ENCODE results near the gene MED12. TPM values are rescaled to one million over a fixed set of nuclear protein-coding genes. Genes with fewer than 3 reads are reported as not detected.
A peak's percentile ranks its signal among the peaks of the same experiment; 100 is the strongest.

MED12 gene
- total RNA-seq, 1 experiment from 2014 or later, result 51.6 TPM

- no peak overlapping the region for H3K27ac ChIP-seq (ENCODE audit: low read depth, low read length, poor library complexity, severe bottlenecking)
- POLR2A ChIA-PET (ENCODE audit: low non-redundant PET), result no interaction called here
- CTCF ChIA-PET, result no interaction called here
- H3K4me1 ChIP-seq (ENCODE audit: insufficient read depth, low read length, poor library complexity, severe bottlenecking), result no peaks in the 10 kb centered on the region
- H3K4me3 ChIP-seq (ENCODE audit: low read depth, low read length, poor library complexity, severe bottlenecking), result peak overlapping the region; percentile 51
- no peaks in the 10 kb centered on the region for H3K9me3 ChIP-seq (ENCODE audit: low read depth, low read length, poor library complexity, severe bottlenecking)
- no peaks in the 10 kb centered on the region for H3K36me3 ChIP-seq (ENCODE audit: insufficient read depth, low read length, poor library complexity, severe bottlenecking)
- intact Hi-C loops (cut with micrococcal nuclease; ENCODE audit: unreplicated experiment), result loop anchor here (2.0 to 5.0 kb wide), 2 partner anchors 51 to 81 kb away; no protein-coding TSS in a partner anchor
- DNase-seq (ENCODE audit: low spot score), result no peak
- TF ChIP-seq CTCF (conservative IDR thresholded peaks at IDR 0.05; ENCODE audit: low read depth, low read length) (no peak), EZH2 (IDR thresholded peaks at IDR 0.05; ENCODE audit: borderline replicate concordance, low read depth, low read length, poor library complexity, severe bottlenecking) (no peak)
- no peaks in the 10 kb centered on the region for H3K27me3 ChIP-seq (replicated peaks; ENCODE audit: insufficient read depth, low read depth, low read length, poor library complexity)
- BruUV-seq (replicated peaks), result no TSS peak
These were observed 22.2 kb upstream of the MED12 start for GRCh38 chrX:71095981-71096759.

GRCh38 chrX:71096760-71097032 is 21.7 kb upstream of the MED12 start:
- intact Hi-C loops (cut with micrococcal nuclease; ENCODE audit: unreplicated experiment), result loop anchor here (2.0 to 5.0 kb wide), 2 partner anchors 50 to 81 kb away; no protein-coding TSS in a partner anchor
- no peaks in the 10 kb centered on the region for H3K4me1 ChIP-seq (ENCODE audit: insufficient read depth, low read length, poor library complexity, severe bottlenecking)
- no peak for DNase-seq (ENCODE audit: low spot score)
- no TSS peak for BruUV-seq (replicated peaks)
- POLR2A ChIA-PET (ENCODE audit: low non-redundant PET), result no interaction called here
- no peak overlapping the region for H3K27ac ChIP-seq (ENCODE audit: low read depth, low read length, poor library complexity, severe bottlenecking)
- H3K4me3 ChIP-seq (ENCODE audit: low read depth, low read length, poor library complexity, severe bottlenecking), result peak overlapping the region; percentile 51
- CTCF ChIA-PET, result no interaction called here
- H3K9me3 ChIP-seq (ENCODE audit: low read depth, low read length, poor library complexity, severe bottlenecking), result no peaks in the 10 kb centered on the region
- H3K27me3 ChIP-seq (replicated peaks; ENCODE audit: insufficient read depth, low read depth, low read length, poor library complexity), result no peaks in the 10 kb centered on the region
- H3K36me3 ChIP-seq (ENCODE audit: insufficient read depth, low read length, poor library complexity, severe bottlenecking), result no peaks in the 10 kb centered on the region
- TF ChIP-seq CTCF (conservative IDR thresholded peaks at IDR 0.05; ENCODE audit: low read depth, low read length) (no peak), EZH2 (IDR thresholded peaks at IDR 0.05; ENCODE audit: borderline replicate concordance, low read depth, low read length, poor library complexity, severe bottlenecking) (no peak)

GRCh38 chrX:71098302-71098701 is 20.1 kb upstream of the MED12 start:
- no TSS peak for BruUV-seq (replicated peaks)
- POLR2A ChIA-PET (ENCODE audit: low non-redundant PET), result no interaction called here
- Histone ChIP-seq H3K27me3 (replicated peaks; ENCODE audit: insufficient read depth, low read depth, low read length, poor library complexity) (no peaks in the 10 kb centered on the region), H3K4me3 (ENCODE audit: low read depth, low read length, poor library complexity, severe bottlenecking) (no peak overlapping the region), H3K4me1 (ENCODE audit: insufficient read depth, low read length, poor library complexity, severe bottlenecking) (peaks cover 3% of the 10 kb centered on the region), H3K9me3 (ENCODE audit: low read depth, low read length, poor library complexity, severe bottlenecking) (no peaks in the 10 kb centered on the region), H3K27ac (ENCODE audit: low read depth, low read length, poor library complexity, severe bottlenecking) (no peak overlapping the region), H3K36me3 (ENCODE audit: insufficient read depth, low read length, poor library complexity, severe bottlenecking) (no peaks in the 10 kb centered on the region)
- intact Hi-C loops (cut with micrococcal nuclease; ENCODE audit: unreplicated experiment), result loop anchor here (5.0 kb wide), 1 partner anchor 79 kb away; no protein-coding TSS in a partner anchor
- DNase-seq (ENCODE audit: low spot score), result peak; percentile 63
- CTCF ChIA-PET, result no interaction called here
- TF ChIP-seq EZH2 (IDR thresholded peaks at IDR 0.05; ENCODE audit: borderline replicate concordance, low read depth, low read length, poor library complexity, severe bottlenecking) (no peak), CTCF (conservative IDR thresholded peaks at IDR 0.05; ENCODE audit: low read depth, low read length) (peak; percentile 63)

Measured in A673 (cell line).